NB4 (cell line): ENCODE measurements around the gene ZNF148.

ENCODE experiments used
- CTCF ChIP-seq: IDR thresholded peaks from one replicate; pipeline ENCODE4 v1.5.1; 2012; ENCODE audit warnings: low read depth, low read length
- MAX ChIP-seq: IDR thresholded peaks from 2 replicates; pipeline ENCODE4 v1.6.1; 2011; ENCODE audit warnings: low read depth, low read length
- MYC ChIP-seq: IDR thresholded peaks from 2 replicates; pipeline ENCODE4 v1.6.1; 2011; ENCODE audit warnings: low read depth, low read length
- POLR2A ChIP-seq: IDR thresholded peaks from 2 replicates; pipeline ENCODE4 v1.6.1; 2011; ENCODE audit warnings: mild to moderate bottlenecking; ENCODE audit not compliant: insufficient read length; ENCODE audit errors: extremely low read depth

DNA sequence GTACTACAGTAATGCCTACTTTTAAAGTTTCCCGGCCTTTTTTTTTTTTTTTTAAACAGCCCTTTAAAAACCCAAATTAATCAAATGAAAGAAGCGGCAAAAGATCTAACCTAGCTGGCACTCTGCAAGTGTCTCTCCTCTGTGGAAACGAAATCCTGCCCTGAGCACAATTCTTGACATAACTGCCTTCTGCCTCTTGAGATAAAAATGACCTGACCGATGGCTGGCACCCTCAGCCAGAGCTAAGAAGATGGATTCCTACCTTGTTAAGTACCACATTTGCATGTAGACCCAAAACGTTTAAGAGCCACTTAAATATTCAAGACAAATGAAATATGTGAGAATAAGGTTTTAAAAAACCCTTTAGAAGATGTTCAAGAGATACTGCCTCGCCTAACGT lies 146.0 kb downstream of the ZNF148 start:
- no peak for TF ChIP-seq CTCF
- TF ChIP-seq POLR2A = no peak
- TF ChIP-seq MYC = no peak
- no peak for TF ChIP-seq MAX
